Stimulated activated naive B cell treated with anti-CD40 and anti-IgM and Interleukin-4, amounts not matched to agents 10 μg/mL and 1 μg/mL and 100 μg/mL, for 72 hours (primary cell): Measurements from ENCODE around the gene KATNAL2.
"Not testable (repeated sequence)": the region's sequence is repeated elsewhere in the genome, so short reads cannot be mapped to it uniquely, and the experiment has no call there.

Source experiments
- ATAC-seq, 2 donors: fragments of 150-1000 bp; cut with Tn5 transposase; replicated peaks; 2 replicates each; pipeline ENCODE4 v1.10.0; 2021; ENCODE audit warnings: moderate library complexity in 1 of 2
- DNase-seq: peaks from one replicate; pipeline ENCODE4 v3.0.0; 2021
- H3K27ac Mint-ChIP-seq: one replicate; pipeline ENCODE4 v1.8.0; 2022; ENCODE audit warnings: mild to moderate bottlenecking, mixed read lengths
- H3K27me3 Mint-ChIP-seq, 2 donors: one replicate each; pipeline ENCODE4 v1.8.0; 2022; ENCODE audit warnings: mixed read lengths in 2 of 2
- H3K36me3 Mint-ChIP-seq, 2 donors: one replicate each; pipeline ENCODE4 v1.8.0; 2022; ENCODE audit warnings: mixed read lengths in 2 of 2, mild to moderate bottlenecking in 1 of 2
- H3K4me1 Mint-ChIP-seq, 2 donors: one replicate each; pipeline ENCODE4 v1.8.0; 2022; ENCODE audit warnings: mixed read lengths in 2 of 2, mild to moderate bottlenecking in 1 of 2
- H3K4me3 Mint-ChIP-seq, 2 donors: one replicate each; pipeline ENCODE4 v1.8.0; 2022; ENCODE audit warnings: mild to moderate bottlenecking in 2 of 2, mixed read lengths in 2 of 2, moderate library complexity in 1 of 2
- H3K9me3 Mint-ChIP-seq, 2 donors: one replicate each; pipeline ENCODE4 v1.8.0; 2022; ENCODE audit warnings: mixed read lengths in 2 of 2, mild to moderate bottlenecking in 1 of 2

KATNAL2 gene

GRCh38 chr18:46963656-46964578 is 46.5 kb downstream of the KATNAL2 start:
- not testable (repeated sequence) for H3K4me1 Mint-ChIP-seq, H3K27ac Mint-ChIP-seq, H3K4me3 Mint-ChIP-seq, H3K36me3 Mint-ChIP-seq, DNase-seq, H3K27me3 Mint-ChIP-seq
- peaks cover 4 to 12% of the 10 kb centered on the region in 2 donors for H3K9me3 Mint-ChIP-seq
- peak in 1 of 2 donors; percentile 39 for ATAC-seq

GRCh38 chr18:46964579-46965293 is 47.3 kb downstream of the KATNAL2 start:
- H3K27ac Mint-ChIP-seq, H3K27me3 Mint-ChIP-seq, H3K4me3 Mint-ChIP-seq, H3K4me1 Mint-ChIP-seq, H3K36me3 Mint-ChIP-seq, DNase-seq: not testable (repeated sequence)
- peak in 1 of 2 donors; percentile 16 for ATAC-seq
- peaks cover 4 to 12% of the 10 kb centered on the region in 2 donors for H3K9me3 Mint-ChIP-seq

DNA sequence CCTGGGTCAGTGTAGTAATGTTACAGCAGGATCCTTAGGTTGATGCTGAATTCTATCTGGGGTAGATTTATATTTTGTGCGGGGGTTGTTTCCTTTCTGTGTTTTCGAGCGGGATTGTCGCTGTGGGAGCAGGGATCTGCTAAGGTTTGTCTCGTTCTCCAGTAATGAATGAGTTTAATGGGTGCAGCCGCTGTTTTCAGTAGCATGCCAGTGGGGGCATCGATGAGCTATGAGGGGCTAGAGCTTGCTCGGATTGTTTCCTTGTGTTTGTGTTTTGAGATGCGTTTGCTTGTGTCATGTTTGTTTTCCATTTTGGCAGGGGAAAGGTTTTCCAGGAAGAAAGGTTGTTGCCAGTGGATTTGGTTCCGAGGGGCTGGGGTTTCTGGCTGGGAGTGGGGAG is 48.9 kb downstream of the KATNAL2 start:
- H3K27me3 Mint-ChIP-seq, H3K4me1 Mint-ChIP-seq, H3K4me3 Mint-ChIP-seq, H3K36me3 Mint-ChIP-seq, ATAC-seq, H3K27ac Mint-ChIP-seq, DNase-seq, H3K9me3 Mint-ChIP-seq: not testable (repeated sequence)

GRCh38 chr18:46969551-46969950 is 52.1 kb downstream of the KATNAL2 start:
- not testable (repeated sequence) for ATAC-seq, H3K4me1 Mint-ChIP-seq, H3K27me3 Mint-ChIP-seq

GRCh38 chr18:47019870-47020269 is 102.5 kb downstream of the KATNAL2 start:
- not testable (repeated sequence) for H3K4me3 Mint-ChIP-seq, H3K27ac Mint-ChIP-seq, DNase-seq, H3K9me3 Mint-ChIP-seq, H3K36me3 Mint-ChIP-seq, ATAC-seq, H3K27me3 Mint-ChIP-seq, H3K4me1 Mint-ChIP-seq

More at GRCh38 chr18:46969551-46969950, 52.1 kb downstream of the KATNAL2 start:
- H3K4me3 Mint-ChIP-seq, H3K36me3 Mint-ChIP-seq, DNase-seq, H3K27ac Mint-ChIP-seq, H3K9me3 Mint-ChIP-seq: not testable (repeated sequence)

DNA sequence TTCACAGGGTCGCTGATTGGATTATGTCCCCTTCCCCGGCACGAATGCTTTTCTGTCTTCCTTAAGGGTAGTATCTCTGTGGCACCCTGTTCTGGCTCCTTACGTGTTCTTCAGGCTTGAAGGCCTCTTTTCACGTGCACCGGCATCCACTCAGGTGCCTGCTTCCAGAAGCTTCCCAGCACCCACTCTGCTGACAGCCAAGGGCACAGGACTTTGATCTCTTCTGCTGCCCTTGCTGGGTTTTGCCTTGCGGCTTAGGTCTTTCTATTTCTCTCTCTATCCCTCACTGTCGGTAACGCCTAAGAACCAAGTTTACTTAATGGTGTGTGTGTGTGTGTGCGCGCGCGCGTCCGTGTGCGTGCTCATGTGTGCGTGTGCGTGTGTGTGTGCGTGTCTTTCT is 103.4 kb downstream of the KATNAL2 start:
- H3K27me3 Mint-ChIP-seq, ATAC-seq, H3K4me3 Mint-ChIP-seq, H3K27ac Mint-ChIP-seq, H3K9me3 Mint-ChIP-seq, DNase-seq, H3K4me1 Mint-ChIP-seq, H3K36me3 Mint-ChIP-seq: not testable (repeated sequence)

- H3K4me3 Mint-ChIP-seq, H3K9me3 Mint-ChIP-seq, H3K4me1 Mint-ChIP-seq: not testable (repeated sequence)
Observed at GRCh38 chr18:47022821-47023220, 105.4 kb downstream of the KATNAL2 start.

GRCh38 chr18:47023769-47024465 is 106.5 kb downstream of the KATNAL2 start:
- H3K4me1 Mint-ChIP-seq, H3K9me3 Mint-ChIP-seq, ATAC-seq, DNase-seq, H3K27me3 Mint-ChIP-seq, H3K4me3 Mint-ChIP-seq, H3K27ac Mint-ChIP-seq, H3K36me3 Mint-ChIP-seq: not testable (repeated sequence)

More at GRCh38 chr18:47022821-47023220, 105.4 kb downstream of the KATNAL2 start:
- not testable (repeated sequence) for H3K27me3 Mint-ChIP-seq, ATAC-seq, DNase-seq, H3K36me3 Mint-ChIP-seq, H3K27ac Mint-ChIP-seq

DNA sequence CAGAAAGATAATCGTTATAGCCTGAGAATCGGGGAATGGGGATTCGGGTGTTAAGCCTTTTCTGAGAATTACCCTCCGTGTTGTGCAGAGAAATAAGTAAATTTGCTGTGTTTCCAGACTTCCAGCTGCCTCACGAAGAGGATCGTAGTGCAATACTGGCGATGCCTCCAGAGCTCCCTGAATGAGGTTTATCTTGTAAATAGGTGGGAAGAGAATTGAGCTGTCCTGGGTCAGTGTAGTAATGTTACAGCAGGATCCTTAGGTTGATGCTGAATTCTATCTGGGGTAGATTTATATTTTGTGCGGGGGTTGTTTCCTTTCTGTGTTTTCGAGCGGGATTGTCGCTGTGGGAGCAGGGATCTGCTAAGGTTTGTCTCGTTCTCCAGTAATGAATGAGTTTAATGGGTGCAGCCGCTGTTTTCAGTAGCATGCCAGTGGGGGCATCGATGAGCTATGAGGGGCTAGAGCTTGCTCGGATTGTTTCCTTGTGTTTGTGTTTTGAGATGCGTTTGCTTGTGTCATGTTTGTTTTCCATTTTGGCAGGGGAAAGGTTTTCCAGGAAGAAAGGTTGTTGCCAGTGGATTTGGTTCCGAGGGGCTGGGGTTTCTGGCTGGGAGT is 108.3 kb downstream of the KATNAL2 start:
- not testable (repeated sequence) for H3K4me1 Mint-ChIP-seq, DNase-seq, H3K9me3 Mint-ChIP-seq, H3K36me3 Mint-ChIP-seq, ATAC-seq, H3K27me3 Mint-ChIP-seq, H3K27ac Mint-ChIP-seq, H3K4me3 Mint-ChIP-seq

GRCh38 chr18:47028738-47029137 is 111.3 kb downstream of the KATNAL2 start:
- not testable (repeated sequence) for DNase-seq, H3K9me3 Mint-ChIP-seq, H3K27ac Mint-ChIP-seq, H3K36me3 Mint-ChIP-seq, H3K4me1 Mint-ChIP-seq, ATAC-seq, H3K27me3 Mint-ChIP-seq, H3K4me3 Mint-ChIP-seq

- H3K27me3 Mint-ChIP-seq, DNase-seq, H3K36me3 Mint-ChIP-seq, H3K9me3 Mint-ChIP-seq, H3K27ac Mint-ChIP-seq, H3K4me1 Mint-ChIP-seq, H3K4me3 Mint-ChIP-seq: not testable (repeated sequence)
- ATAC-seq: peak in 1 of 2 donors; percentile 26
Observed at GRCh38 chr18:47029684-47030353, 112.4 kb downstream of the KATNAL2 start.

DNA sequence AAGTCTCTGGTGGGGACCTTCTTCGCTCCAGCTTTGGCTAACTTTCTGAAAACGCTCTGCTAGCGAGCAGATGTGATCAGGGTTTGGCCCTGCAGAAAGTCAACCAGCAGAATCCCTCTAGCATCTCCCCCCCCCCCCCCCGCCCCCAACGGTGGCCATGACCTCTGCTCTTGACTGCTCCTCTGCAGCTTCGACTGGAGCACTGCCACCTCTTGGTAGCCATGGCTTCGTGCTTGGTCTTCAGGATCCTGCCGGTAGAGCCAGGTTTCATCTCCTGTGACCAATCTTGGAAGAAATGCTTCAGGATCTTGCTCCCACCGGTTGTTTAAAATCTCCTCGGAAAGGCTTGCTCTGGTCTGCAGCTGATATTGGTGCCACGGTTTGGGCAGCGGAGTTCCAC is 113.5 kb downstream of the KATNAL2 start:
- ATAC-seq, H3K27me3 Mint-ChIP-seq, H3K9me3 Mint-ChIP-seq, H3K27ac Mint-ChIP-seq, DNase-seq, H3K4me3 Mint-ChIP-seq, H3K4me1 Mint-ChIP-seq, H3K36me3 Mint-ChIP-seq: not testable (repeated sequence)

GRCh38 chr18:47032945-47033344 is 115.5 kb downstream of the KATNAL2 start:
- Mint-ChIP-seq H3K27ac (no peak overlapping the region), H3K36me3 (peaks cover 0 to 7% of the 10 kb centered on the region in 2 donors), H3K4me3 (no peak overlapping the region), H3K9me3 (peaks cover 3 to 7% of the 10 kb centered on the region in 2 donors), H3K4me1 (no peaks in the 10 kb centered on the region), H3K27me3 (no peaks in the 10 kb centered on the region)
- no peak for ATAC-seq
- DNase-seq: no peak

GRCh38 chr18:47034591-47034990 is 117.2 kb downstream of the KATNAL2 start:
- H3K4me1 Mint-ChIP-seq, H3K9me3 Mint-ChIP-seq, H3K36me3 Mint-ChIP-seq, DNase-seq, H3K27ac Mint-ChIP-seq, ATAC-seq, H3K4me3 Mint-ChIP-seq, H3K27me3 Mint-ChIP-seq: not testable (repeated sequence)
